ENCODE data around the gene APOF. TPM values are rescaled to one million over a fixed set of nuclear protein-coding genes. Genes with fewer than 3 reads are reported as not detected.

Gene APOF
- total RNA-seq, 1 experiment from 2014 or later = 0.18 TPM

GRCh38 chr12:56341616-56342015, 21.0 kb downstream of the APOF start:
- intact Hi-C loops (cut with micrococcal nuclease; ENCODE audit: unreplicated experiment) = no loop called here
- no peaks in the 10 kb centered on the region for H3K27me3 Mint-ChIP-seq (ENCODE audit: insufficient read depth, unreplicated experiment)
- H3K27ac Mint-ChIP-seq (ENCODE audit: unreplicated experiment) = no peak overlapping the region
- ChIA-PET CTCF (interaction anchor here (0.6 to 0.9 kb wide), 2 partner anchors 11 to 26 kb away, joined by 4 to 9 read pairs; partner anchors contain the start of gene CNPY2), POLR2A (interaction anchor here (1.2 kb wide), 1 partner anchor 18 kb away, joined by 3 read pairs; the partner anchor contains the start of gene STAT2)
- peaks cover 12% of the 10 kb centered on the region for H3K36me3 Mint-ChIP-seq (ENCODE audit: insufficient read depth, unreplicated experiment)
- Histone ChIP-seq H3K4me1 (no peaks in the 10 kb centered on the region; the same call in 1 of the 2 replicates), H3K9me3 (no peaks in the 10 kb centered on the region), H3K4me3 (ENCODE audit: low read depth, low read length) (no peak overlapping the region), H3K27me3 (replicated peaks; ENCODE audit: control insufficient read depth, insufficient read depth, low read length) (no peaks in the 10 kb centered on the region), H3K36me3 (ENCODE audit: control insufficient read depth, insufficient read depth, low read length) (peaks cover 5% of the 10 kb centered on the region)
- no peak overlapping the region for H3K4me3 Mint-ChIP-seq (ENCODE audit: unreplicated experiment)
- no peaks in the 10 kb centered on the region for H3K9me3 Mint-ChIP-seq (ENCODE audit: unreplicated experiment)
- no peak for TF ChIP-seq CTCF (IDR thresholded peaks at IDR 0.05; ENCODE audit: insufficient read depth in 1 of 2, low read depth in 1 of 2, low read length in 1 of 2, severe bottlenecking in 1 of 2, unreplicated experiment in 1 of 2)
- no peak for DNase-seq
- no TSS peak for BruUV-seq (replicated peaks)
- peaks cover 5% of the 10 kb centered on the region for H3K4me1 Mint-ChIP-seq (ENCODE audit: low read depth, unreplicated experiment)

GRCh38 chr12:56339158-56339422, 23.6 kb downstream of the APOF start:
- Mint-ChIP-seq H3K27me3 (ENCODE audit: insufficient read depth, unreplicated experiment) (no peaks in the 10 kb centered on the region), H3K27ac (ENCODE audit: unreplicated experiment) (peak overlapping the region; percentile 27), H3K36me3 (ENCODE audit: insufficient read depth, unreplicated experiment) (peaks cover 4% of the 10 kb centered on the region), H3K9me3 (ENCODE audit: unreplicated experiment) (no peaks in the 10 kb centered on the region), H3K4me1 (ENCODE audit: low read depth, unreplicated experiment) (peaks cover 8% of the 10 kb centered on the region), H3K4me3 (ENCODE audit: unreplicated experiment) (no peak overlapping the region)
- Histone ChIP-seq H3K36me3 (ENCODE audit: control insufficient read depth, insufficient read depth, low read length) (peaks cover 4% of the 10 kb centered on the region), H3K9me3 (no peaks in the 10 kb centered on the region), H3K4me3 (ENCODE audit: low read depth, low read length) (no peak overlapping the region), H3K4me1 (peaks cover 6% of the 10 kb centered on the region; the same call in 1 of the 2 replicates), H3K27me3 (replicated peaks; ENCODE audit: control insufficient read depth, insufficient read depth, low read length) (no peaks in the 10 kb centered on the region)
- intact Hi-C loops (cut with micrococcal nuclease; ENCODE audit: unreplicated experiment) = no loop called here
- CTCF ChIA-PET = interaction anchor here (1.8 kb wide), 1 partner anchor 23 kb away, joined by 4 read pairs; the partner anchor contains the start of gene CNPY2
- BruUV-seq (replicated peaks) = no TSS peak
- POLR2A ChIA-PET = no interaction called here
- no peak for DNase-seq
- TF ChIP-seq CTCF (IDR thresholded peaks at IDR 0.05; ENCODE audit: insufficient read depth in 1 of 2, low read depth in 1 of 2, low read length in 1 of 2, severe bottlenecking in 1 of 2, unreplicated experiment in 1 of 2) = no peak

DNA sequence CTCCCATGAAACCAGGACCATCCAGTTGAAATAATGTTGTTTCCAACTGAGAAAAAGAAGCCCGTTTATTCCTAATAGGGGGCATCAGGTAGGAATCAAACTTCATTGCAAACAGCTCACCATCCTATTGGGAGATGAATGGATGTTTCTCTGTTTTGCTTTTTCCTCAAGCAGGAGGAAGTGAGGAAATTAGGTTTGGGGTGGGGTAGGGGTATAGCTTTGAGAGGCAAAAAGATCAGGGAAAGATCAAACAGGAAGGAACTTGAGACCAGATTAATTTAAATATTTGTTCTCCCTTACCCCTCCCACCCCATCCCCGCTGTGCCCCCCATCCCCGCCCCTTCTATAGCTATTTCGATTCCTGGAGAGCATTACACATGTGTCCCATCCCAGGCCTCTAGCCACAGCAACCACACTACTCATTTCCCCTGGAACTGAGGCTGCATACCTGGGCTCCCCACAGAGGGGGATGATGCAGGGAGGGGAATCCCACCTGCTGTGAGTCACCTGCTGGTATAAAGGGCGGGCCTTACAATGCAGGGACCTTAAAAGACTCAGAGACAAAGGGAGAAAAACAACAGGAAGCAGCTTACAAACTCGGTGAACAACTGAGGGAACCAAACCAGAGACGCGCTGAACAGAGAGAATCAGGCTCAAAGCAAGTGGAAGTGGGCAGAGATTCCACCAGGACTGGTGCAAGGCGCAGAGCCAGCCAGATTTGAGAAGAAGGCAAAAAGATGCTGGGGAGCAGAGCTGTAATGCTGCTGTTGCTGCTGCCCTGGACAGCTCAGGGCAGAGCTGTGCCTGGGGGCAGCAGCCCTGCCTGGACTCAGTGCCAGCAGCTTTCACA, 24.1 kb downstream of the APOF start, which contains the start of gene IL23A:
Gene IL23A, plus strand, starts transcription at position 577 of the 850 bp plus-strand sequence. Its CDS starts 161 bp downstream, at position 738.
- ChIA-PET CTCF (interaction anchor here (1.8 kb wide), 1 partner anchor 23 kb away, joined by 4 read pairs; the partner anchor contains the start of gene CNPY2), POLR2A (no interaction called here)
- H3K27me3 Mint-ChIP-seq (ENCODE audit: insufficient read depth, unreplicated experiment) = no peaks in the 10 kb centered on the region
- TF ChIP-seq CTCF (IDR thresholded peaks at IDR 0.05; ENCODE audit: insufficient read depth in 1 of 2, low read depth in 1 of 2, low read length in 1 of 2, severe bottlenecking in 1 of 2, unreplicated experiment in 1 of 2) = no peak
- DNase-seq = no peak
- peak within 1 kb of the TSS; percentile 27 for H3K27ac Mint-ChIP-seq (ENCODE audit: unreplicated experiment)
- no peaks in the 10 kb centered on the region for H3K9me3 Mint-ChIP-seq (ENCODE audit: unreplicated experiment)
- H3K36me3 Mint-ChIP-seq (ENCODE audit: insufficient read depth, unreplicated experiment) = peaks cover 10% of the 10 kb centered on the region
- Histone ChIP-seq H3K36me3 (ENCODE audit: control insufficient read depth, insufficient read depth, low read length) (peaks cover 2% of the 10 kb centered on the region), H3K4me1 (peaks cover 6% of the 10 kb centered on the region; the same call in 1 of the 2 replicates), H3K4me3 (ENCODE audit: low read depth, low read length) (no peak within 1 kb of the TSS), H3K9me3 (no peaks in the 10 kb centered on the region), H3K27me3 (replicated peaks; ENCODE audit: control insufficient read depth, insufficient read depth, low read length) (no peaks in the 10 kb centered on the region)
- peaks cover 8% of the 10 kb centered on the region for H3K4me1 Mint-ChIP-seq (ENCODE audit: low read depth, unreplicated experiment)
- intact Hi-C loops (cut with micrococcal nuclease; ENCODE audit: unreplicated experiment) = no loop called here
- no peak within 1 kb of the TSS for H3K4me3 Mint-ChIP-seq (ENCODE audit: unreplicated experiment)
- no TSS peak for BruUV-seq (replicated peaks)
